COR-L47 (cell line): ENCODE measurements around the gene LRRC75A.
"Not testable (repeated sequence)": the region's sequence is repeated elsewhere in the genome, so short reads cannot be mapped to it uniquely, and the experiment has no call there.

Experiments
- DNase-seq: peaks from one replicate; lab custom pipeline; 2025; lab: John Stamatoyannopoulos, UW

The LRRC75A gene

DNA sequence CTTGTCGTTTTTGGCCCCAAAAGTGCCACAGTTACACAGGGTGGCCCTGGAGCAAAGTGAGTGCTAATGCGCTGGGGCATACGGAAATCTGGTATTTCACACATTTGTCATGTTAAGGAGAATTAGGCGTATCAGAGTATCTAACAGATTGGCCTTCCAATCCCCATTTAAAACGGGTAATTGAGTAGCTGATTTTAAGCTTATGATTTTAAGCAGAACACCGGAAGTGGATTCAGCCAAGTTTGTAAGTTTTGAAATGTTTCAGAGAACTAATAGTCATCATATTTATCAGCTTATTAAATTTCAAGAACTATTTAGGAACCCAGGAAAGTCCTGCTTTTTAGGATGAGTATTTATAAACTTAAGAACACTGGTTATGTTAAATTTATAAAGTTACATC lies 19.5 kb downstream of the LRRC75A start:
- DNase-seq: no peak

DNA sequence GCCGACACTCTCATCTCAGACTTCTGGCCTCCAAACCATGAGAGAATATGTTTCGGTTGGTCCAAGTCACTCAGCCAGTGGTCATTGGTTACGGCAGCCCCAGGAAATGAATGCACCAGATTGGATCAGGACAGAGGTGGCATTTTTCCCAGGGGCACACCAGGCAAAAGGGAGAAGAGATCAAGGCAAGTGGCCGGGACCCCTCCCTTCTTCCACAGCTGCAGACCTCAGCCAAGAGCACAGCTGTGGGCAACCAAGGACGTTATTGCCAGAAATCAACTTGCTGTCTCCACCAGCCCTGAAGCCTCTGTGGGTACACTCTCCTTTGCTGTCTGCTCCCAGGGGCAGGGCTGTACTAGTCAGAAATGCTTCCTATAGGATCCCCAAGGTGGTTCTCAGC lies 20.7 kb downstream of the LRRC75A start:
- no peak for DNase-seq

DNA sequence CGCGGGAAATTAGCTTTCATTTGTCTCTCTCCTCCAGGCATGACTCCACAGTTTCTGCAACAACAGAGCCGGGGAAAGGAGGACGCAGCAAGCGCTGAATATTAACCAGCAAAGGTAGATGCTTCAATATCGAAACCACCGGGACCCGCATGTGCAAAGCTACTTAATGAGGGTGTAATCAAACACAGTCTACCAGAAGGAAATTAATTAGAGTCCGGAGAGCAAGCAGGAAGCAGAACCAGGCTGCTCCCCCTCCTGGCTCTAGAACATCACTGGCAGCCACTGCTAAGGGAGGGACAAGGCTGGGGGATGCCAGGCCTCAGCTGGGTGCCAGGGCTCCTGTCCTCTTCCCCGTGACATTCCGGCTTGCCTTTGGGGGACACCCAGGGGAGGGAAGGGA lies 21.7 kb downstream of the LRRC75A start:
- peak; percentile 62 for DNase-seq

DNA sequence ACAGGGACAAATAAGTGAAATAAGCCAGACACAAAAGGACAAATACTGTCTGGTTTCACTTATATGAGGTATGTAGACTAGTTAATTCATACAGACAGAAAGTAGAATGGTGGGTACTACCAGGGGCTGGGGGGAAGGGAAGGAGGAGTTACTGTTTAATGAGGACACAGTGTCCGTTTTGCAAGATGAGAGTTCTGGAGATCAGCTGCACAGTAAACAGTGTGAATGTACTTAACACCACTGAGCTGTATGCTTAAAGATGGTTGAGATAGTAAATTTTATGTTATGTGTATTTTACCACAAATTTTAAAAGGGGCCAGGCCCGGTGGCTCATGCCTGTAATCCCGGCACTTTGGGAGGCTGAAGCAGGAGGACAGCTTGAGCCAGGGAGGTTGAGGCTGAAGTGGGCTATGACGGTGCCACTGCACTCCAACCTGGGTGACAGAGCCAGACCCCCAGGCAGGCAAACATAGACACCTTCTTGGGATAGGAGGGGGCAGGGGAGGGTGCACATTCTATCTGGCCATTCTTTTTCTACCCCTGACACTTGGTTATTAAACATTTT lies 23.5 kb downstream of the LRRC75A start:
- DNase-seq: no peak

DNA sequence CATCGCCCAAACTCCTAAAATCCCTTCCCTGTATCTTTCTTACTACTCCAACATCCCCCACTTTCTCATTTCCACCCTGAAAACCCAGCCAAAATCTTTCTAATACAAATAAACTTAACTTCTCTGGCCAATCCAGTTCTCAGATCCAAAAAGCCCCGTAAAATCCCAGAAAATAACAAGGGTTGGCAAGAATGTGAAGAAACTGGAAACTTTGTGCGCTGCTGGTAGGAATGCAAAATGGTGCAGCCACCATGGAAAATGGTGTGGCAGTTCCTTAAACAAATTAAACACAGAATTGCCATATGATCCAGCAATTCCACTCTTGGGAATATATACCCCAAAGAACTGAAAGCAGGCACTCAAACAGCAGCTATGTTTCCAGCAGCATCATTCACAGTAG lies 24.1 kb downstream of the LRRC75A start:
- no peak for DNase-seq

DNA sequence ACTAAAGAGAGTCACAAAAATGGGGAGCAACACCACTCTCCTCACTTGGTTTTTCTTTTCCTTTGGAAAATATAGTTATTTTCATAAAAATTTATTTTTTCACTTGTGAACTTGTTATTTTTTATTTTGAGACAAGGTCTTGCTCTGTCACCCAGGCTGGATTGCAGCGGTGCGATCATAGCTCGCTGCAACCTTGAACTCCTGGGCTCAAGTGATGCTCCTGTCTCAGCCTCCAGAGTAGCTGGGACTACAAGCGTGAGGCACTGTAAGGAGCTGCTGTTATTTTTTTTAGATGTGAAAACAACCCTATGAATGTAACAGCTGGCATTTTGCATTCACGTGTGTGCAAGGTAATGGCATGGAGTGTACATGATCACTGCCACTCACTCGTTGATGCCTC lies 24.9 kb downstream of the LRRC75A start:
- no peak for DNase-seq

DNA sequence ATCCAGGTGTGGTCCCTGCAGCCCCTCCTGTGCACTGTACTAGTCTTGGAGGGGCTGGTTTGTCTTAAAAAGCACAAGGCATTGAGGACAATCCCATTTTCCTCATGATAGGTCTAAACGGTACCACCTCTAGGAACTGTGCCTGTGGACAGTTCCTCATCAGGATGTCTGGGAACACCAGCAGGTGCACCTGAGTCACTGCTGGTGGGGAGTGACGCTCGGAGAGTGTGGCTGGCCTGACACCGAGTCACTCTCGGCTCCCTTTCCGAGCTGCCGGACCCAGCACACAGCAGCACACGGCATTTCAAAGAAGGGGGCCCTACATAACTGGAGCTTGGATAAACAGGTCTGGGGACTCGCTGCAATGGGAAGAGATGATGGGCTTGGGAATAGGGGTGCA lies 25.6 kb downstream of the LRRC75A start:
- no peak for DNase-seq

DNA sequence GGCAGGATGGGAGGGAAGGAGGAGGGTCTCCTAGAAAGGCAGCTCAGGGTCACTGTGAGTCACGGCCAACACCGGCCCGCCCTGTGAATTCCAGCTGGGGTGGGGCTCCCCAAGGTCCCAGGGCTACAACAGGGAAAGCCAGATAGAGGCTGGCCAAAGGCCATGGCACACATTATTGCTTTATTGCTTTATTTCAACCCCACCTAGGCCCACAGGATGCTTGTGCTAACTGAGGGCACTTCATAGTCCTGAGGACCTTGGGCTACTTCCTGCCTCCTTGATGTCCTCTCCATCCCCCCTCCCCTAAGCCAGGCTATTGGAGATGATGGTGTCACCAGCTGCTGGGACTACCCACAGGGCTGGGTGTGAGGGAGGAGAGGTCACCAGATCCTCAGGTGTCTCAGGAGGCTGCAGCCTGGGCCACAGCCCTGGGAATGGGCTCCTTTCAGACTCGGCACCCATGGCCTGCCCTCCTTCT lies 26.1 kb downstream of the LRRC75A start:
- DNase-seq: no peak

DNA sequence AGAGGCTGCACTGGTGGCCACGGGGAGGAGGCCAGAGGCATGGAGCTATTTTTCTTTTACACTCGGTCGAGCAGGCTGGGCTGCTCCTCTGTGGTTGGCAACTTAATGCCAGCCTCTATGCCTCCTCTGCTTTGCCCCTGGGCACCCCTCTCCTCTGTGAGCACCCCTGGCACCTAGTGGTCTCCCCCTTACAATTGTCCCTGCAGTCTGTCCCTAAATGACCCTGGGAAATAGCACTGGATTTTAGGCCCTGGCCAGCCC lies 27.0 kb downstream of the LRRC75A start:
- no peak for DNase-seq

DNA sequence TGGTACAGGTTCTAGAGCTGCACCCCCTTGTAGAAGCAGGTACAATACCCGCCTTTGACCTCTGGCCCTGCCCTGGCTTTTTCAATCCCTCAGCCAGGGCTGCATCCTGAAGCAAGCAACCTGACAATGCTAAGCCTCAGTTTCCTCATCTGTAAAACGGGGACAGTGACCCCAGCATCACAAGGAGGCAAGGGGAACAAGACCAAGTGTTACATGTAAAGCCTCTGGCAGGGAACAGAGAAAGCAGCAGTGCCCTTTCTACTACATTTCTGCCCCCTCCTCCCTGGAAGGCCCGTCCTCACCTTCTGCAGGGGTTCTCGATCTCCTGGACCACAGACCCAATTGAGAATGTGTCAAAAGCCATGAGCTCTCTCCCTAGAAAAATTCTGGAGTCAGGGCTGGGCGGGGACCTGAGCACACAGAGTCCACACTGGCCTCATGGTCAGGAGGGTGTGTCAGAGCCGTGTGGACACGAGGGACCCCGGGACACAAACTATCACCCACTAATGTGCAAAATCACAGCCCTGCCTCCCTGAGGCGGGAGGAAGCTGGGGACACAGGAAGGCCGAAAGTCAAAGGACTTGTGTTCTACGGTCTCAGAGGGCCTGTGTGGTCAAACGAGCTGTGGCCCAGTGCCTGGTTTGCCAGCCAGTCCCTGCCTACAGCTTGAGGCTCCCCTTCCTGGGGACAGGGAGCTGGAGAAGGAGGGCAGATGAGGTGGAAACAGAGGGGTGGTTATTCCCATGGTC lies 27.5 kb downstream of the LRRC75A start:
- DNase-seq: no peak

DNA sequence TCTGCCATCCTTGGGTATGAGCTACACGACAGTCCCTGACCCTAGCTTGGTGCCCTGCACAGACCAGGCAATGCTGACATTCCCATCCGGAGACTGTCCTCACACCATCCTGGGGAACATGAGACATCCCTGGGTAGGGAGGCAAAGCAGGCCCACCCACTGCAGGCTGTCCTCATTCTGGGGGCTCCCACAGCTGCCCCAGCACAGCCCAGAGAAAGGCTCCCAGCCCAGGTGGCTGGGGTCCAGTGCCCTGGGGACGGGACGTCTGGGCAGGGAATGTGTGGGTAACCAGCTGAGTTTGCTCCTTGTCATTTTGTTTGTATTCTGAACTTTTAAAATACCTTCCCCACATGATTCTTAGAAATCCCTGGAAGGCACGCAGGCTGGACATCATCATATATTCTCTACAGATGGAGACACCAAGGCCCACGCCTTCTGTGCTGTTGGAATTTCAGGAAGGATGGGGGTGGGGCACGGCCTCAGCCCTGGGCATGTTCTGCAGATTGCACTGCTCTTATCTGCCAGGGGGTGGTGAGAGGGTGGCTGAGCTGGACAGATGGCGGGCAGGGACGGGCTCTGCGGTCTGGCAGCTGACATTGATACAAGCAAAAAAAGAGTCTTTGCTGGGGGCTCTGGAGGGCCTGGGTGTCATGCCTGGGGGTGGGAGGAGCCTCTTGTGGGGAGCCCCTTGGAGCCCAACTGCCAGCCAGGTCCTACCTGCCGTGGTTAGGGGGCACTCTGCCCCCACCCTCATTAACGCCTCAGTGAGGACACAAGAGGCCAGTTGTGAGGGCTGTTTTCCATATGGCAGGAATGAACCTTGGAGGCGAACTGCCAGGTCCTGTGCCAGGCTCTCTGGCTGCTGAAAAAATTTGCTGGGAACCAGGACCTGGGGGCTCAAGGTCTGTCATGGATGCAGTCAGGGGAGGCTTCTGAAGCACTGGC lies 28.4 kb downstream of the LRRC75A start:
- DNase-seq: no peak

DNA sequence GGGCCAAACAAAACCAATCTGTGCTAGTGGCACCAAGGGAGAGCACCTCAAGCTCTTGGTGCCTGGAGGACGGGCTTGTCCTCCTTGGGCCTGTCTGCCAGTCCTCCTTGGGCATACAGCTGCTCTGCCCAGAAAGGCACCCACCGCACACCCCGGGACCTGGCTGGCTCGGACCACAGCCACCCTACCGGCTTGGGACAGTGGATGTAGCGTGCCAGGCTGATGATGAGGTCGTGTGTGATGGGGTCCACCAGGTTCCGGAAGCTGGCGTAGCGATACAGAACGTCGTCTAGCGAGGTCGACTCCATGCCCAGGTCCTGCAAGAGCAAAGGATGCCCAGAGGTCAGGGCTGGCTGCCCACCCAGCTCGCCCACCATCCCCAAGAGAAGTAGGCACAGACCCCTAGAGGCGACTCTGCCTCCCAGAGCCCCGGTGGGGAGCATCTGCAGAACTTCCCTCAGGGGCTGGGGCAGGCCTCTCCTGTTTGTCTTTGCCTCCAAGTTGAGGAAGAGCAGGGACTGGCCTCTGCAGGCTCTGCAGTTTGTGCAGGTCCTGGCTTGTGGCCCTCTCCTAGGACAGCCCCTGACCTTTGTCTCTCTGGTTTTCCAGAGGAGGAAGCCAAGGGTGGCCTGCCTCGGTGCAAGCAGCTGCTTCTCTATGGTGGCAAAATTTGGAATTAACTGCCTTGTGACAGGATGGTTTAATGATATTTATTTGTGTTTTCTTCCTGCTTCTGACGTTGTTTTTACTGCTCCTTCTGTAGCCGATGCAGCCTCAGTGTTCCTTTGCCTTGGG lies 29.7 kb downstream of the LRRC75A start:
- no peak for DNase-seq

DNA sequence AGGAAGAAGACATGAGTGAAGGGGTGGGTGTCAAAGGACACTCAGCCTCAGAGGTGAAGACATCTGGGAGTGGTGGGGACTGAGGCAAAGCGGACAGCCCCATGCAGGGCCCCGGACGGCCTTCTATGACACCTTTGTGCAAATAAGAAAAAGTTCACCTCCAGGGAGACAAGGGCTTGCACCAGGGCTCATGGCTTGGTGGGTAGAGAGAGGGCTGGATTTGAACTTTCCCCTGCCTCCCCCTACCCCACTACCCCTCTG lies 30.5 kb downstream of the LRRC75A start:
- no peak for DNase-seq

DNA sequence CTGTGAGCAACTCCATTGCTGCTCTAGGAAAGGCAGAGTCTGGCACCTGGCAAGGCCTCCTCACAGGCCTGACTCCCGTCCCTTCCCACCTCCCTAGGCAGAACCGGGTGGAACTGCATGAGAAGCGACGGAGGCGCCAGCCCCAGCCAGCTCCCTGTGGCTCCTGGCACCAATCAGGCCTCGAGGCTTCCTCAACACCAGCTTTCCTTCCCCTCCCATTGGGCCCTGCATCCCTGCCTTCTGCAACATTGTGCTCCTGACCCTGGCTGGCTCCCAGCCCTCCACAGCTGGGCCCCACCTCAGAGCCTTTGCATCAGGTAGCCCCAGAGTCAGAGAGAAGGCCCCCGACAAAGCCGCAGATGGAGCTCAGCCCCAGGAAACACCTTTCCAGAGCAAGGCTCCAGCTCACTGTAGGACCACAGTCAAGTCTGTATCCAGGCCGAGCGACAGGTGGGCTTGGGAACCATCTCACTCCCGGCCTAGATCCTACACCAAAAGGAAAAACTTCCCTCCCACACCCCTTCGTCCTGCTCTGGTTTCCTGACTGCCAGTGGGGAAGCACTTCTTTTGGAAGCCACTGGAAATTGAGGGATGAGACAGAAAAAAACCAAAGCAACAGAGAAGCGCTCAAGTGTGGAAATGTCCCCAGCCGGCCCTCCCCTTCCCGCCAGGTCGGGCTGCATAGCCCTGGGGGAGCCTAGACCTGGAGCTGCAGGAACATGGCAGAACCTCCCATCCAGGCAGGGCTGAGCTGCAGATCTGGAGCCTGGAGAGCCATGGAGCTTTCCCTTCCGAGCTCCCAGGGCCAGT lies 31.0 kb downstream of the LRRC75A start:
- DNase-seq: no peak

DNA sequence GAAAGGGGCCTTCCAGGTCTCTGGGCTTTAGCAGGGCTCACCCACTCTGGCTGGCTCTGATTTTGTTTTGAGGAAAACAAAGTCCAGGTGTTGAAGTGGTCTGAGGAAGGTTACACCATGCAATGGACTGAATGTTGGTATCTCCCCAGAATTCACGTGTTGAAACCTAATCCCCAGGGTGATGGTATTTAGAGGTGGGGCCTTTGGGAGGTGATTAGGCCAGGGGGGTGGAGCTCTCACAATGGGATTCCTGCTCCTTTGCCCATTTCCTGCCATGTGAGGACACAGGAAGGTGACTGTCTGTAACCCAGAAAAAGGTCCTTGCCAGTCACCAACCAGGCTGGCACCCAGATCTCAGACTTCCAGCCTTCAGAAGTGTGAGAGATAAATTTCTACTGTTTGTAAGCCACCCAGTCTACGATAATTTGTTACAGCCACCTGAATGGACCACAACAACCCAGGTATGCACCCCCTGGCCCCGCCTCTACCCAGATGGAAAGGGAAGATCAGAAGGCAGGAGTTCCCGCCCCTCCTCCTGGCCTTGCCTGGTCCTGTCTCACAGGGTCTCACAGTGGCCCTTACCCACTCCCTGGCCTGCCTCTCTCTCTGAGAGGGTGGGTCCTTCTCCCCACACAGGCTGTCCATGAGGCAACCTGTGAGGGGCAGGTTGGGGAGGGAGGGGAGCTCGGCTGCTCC lies 32.0 kb downstream of the LRRC75A start:
- DNase-seq: no peak

DNA sequence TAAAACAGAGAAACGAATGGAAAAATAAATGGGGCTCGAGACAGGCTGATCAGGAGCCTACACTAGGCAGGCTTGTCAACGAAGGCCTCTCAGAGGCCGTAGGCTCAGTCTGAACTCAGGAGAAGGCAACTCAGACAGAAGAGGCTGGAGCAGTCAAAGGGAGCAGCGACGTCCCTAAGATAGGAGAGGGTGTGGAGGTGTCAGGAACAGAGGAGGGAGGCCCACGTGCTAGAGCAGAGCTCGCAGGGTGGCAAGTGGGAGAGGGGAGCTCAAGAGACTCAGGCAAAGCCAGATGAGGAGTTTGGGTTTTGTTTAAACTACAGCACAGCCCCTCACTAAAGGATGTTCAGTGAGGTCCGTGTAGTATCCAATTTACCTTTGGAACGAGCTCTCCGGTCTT lies 32.7 kb downstream of the LRRC75A start:
- no peak for DNase-seq

DNA sequence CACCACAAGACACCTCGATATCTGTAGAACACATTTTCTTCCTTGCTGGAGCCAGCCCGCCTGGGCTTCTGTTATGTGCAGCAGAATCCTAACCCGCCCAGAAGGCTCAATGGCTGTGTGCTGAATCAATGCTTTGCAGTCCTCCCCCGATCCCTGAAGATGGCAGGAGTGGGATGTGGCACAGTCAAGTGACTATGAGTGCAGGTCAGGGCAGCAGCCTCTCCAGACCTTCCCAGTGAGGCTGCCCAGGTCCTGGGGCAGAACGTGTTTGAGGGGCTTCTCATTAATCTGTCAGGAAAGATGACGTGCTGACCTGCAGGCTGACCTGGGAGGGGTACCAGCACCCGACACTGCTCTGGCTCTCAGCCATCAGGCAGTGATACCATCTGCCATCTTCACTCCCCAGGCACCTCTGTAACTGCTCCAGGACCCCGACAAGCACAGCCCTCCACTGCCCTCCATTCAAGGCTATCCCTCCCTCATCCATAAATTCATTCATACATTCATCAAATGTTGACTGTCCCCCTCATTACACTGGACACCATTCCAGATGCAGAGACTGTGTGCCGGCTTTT lies 35.2 kb downstream of the LRRC75A start:
- DNase-seq: no peak

DNA sequence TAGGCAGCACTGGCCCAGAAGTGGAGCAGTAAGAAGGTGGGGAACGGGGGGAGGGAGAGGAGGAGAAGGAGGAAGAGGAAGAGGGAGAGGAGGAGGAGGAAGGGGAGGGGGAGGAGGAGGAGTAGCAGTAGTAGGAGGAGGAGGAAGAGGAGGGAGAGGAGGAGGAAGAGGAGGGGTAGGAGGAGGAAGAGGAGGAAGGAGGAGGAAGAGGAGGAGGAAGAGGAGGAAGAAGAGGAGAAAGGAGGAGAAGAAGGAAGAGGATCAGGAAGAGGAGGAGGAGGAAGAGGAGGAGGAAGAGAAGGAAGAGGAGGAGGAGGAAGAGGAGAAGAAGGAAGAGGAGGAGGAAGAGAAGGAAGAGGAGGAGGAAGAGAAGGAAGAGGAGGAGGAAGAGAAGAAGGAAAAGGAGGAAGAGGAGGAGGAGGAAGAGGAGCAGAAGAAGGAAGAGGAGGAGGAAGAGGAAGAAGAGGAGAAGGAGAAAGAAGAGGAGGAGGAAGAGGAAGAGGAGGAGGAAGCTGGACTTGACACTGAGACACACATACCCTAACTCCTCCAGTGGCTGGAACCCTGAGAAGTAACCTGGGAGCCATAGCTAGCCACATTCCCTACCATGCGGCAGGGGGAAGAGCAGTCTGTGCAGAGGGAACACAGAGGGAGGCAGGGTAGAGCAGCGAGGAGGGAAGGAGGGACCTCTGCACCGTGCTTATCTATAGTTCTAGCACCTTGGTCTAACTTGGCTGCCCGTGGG lies 35.8 kb downstream of the LRRC75A start:
- no peak for DNase-seq

DNA sequence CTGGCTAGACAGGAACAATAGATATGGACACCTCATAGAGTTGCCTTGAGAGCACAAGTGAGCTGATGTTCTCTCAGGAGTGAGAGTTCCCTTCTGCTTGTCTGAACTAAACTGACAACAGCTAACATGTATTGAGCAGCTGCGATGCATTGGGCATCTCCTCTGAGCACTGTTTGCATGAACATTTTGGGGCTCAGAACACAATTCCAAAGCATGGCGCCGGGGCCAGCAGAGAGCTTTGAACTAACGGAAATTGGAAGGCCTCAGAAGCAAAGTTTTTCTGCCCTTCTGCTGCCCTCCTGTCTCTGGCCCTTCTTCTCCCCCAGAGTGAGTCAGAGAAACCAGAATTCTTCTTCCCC lies 38.5 kb downstream of the LRRC75A start:
- no peak for DNase-seq

DNA sequence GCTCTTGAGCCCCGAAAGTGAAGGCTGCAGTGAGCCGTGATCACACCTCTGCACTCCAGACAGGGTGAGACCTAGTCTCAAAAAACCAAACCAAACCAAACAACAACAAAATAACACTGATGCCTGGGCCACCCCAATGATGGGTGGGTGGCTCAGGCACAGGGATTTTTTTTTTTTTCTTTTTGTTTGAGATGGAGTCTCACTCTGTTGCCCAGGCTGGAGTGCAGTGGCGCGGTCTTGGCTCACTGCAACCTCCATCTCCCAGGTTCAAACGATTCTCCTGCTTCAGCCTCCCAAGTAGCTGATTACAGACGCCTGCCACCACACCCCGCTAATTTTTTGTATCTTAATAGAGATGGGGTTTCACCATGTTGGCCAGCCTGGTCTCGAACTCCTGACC lies 39.7 kb downstream of the LRRC75A start:
- DNase-seq: not testable (repeated sequence)
